ENCODE results near the gene SCNN1A. TPM values are rescaled to one million over a fixed set of nuclear protein-coding genes. Genes with fewer than 3 reads are reported as not detected.

Gene SCNN1A
- total and polyA plus RNA-seq, 4 donors = 86.6 to 312 (median 125) TPM

- ATAC-seq (ENCODE audit: insufficient read depth, low FRiP score) (no peak), DNase-seq (no peak)
- H3K27me3 ChIP-seq (ENCODE audit: control insufficient read depth in 3 of 3, insufficient read depth in 3 of 3, low read length in 2 of 3) = no peaks in the 10 kb centered on the region
- 92 to 95% methylated on average over 7 of the region's 7 CpGs for WGBS, 2 donors
- no peak overlapping the region for H3K4me3 ChIP-seq
- TF ChIP-seq CTCF (IDR thresholded peaks at IDR 0.05; ENCODE audit: control extremely low read depth, extremely low read depth) = no peak
- no peaks in the 10 kb centered on the region for H3K9me3 ChIP-seq (ENCODE audit: control insufficient read depth in 4 of 4, insufficient read depth in 3 of 4, low read length in 3 of 4)
- H3K36me3 ChIP-seq (ENCODE audit: control insufficient read depth in 4 of 4, insufficient read depth in 4 of 4, low read length in 4 of 4) = peaks cover 0 to 3% (median under 1%) of the 10 kb centered on the region in 4 donors
- no peak overlapping the region for H3K9ac ChIP-seq (ENCODE audit: insufficient read depth in 1 of 2, low read length in 2 of 2)
- H3K27ac ChIP-seq (ENCODE audit: low read depth in 1 of 2, low read length in 1 of 2) = no peak overlapping the region
- H3K4me1 ChIP-seq (ENCODE audit: control insufficient read depth in 5 of 5, insufficient read depth in 5 of 5, low read length in 5 of 5) = no peaks in the 10 kb centered on the region
Measured at GRCh38 chr12:6399884-6400644, 24.7 kb upstream of the SCNN1A start.

- no peak overlapping the region for H3K9ac ChIP-seq (ENCODE audit: insufficient read depth in 1 of 2, low read length in 2 of 2)
- H3K4me1 ChIP-seq (ENCODE audit: control insufficient read depth in 5 of 5, insufficient read depth in 5 of 5, low read length in 5 of 5) = no peaks in the 10 kb centered on the region
- H3K4me3 ChIP-seq = no peak overlapping the region
- no peak for DNase-seq
- no peaks in the 10 kb centered on the region for H3K27me3 ChIP-seq (ENCODE audit: control insufficient read depth in 3 of 3, insufficient read depth in 3 of 3, low read length in 2 of 3)
- TF ChIP-seq CTCF (IDR thresholded peaks at IDR 0.05; ENCODE audit: control extremely low read depth, extremely low read depth) = no peak
- H3K9me3 ChIP-seq (ENCODE audit: control insufficient read depth in 4 of 4, insufficient read depth in 3 of 4, low read length in 3 of 4) = no peaks in the 10 kb centered on the region
- 91 to 97% methylated on average over 2 of the region's 2 CpGs for WGBS, 2 donors
- H3K27ac ChIP-seq (ENCODE audit: low read depth in 1 of 2, low read length in 1 of 2) = no peak overlapping the region
- H3K36me3 ChIP-seq (ENCODE audit: control insufficient read depth in 4 of 4, insufficient read depth in 4 of 4, low read length in 4 of 4) = peaks cover 0 to 12% (median 7%) of the 10 kb centered on the region in 4 donors
- ATAC-seq (ENCODE audit: insufficient read depth, low FRiP score) = no peak
Measured at GRCh38 chr12:6396031-6396430, 20.7 kb upstream of the SCNN1A start.

GRCh38 chr12:6394398-6394797, 19.0 kb upstream of the SCNN1A start:
- 73 to 85% methylated on average over 8 of the region's 8 CpGs for WGBS, 2 donors
- H3K9me3 ChIP-seq (ENCODE audit: control insufficient read depth in 4 of 4, insufficient read depth in 3 of 4, low read length in 3 of 4) = no peaks in the 10 kb centered on the region
- no peak overlapping the region for H3K9ac ChIP-seq (ENCODE audit: insufficient read depth in 1 of 2, low read length in 2 of 2)
- H3K27ac ChIP-seq (ENCODE audit: low read depth in 1 of 2, low read length in 1 of 2) = no peak overlapping the region
- H3K4me1 ChIP-seq (ENCODE audit: control insufficient read depth in 5 of 5, insufficient read depth in 5 of 5, low read length in 5 of 5) = no peaks in the 10 kb centered on the region
- no peak for TF ChIP-seq CTCF (IDR thresholded peaks at IDR 0.05; ENCODE audit: control extremely low read depth, extremely low read depth)
- H3K27me3 ChIP-seq (ENCODE audit: control insufficient read depth in 3 of 3, insufficient read depth in 3 of 3, low read length in 2 of 3) = no peaks in the 10 kb centered on the region
- DNase-seq (no peak), ATAC-seq (ENCODE audit: insufficient read depth, low FRiP score) (no peak)
- no peak overlapping the region for H3K4me3 ChIP-seq
- peaks cover 0 to 15% (median 13%) of the 10 kb centered on the region in 4 donors for H3K36me3 ChIP-seq (ENCODE audit: control insufficient read depth in 4 of 4, insufficient read depth in 4 of 4, low read length in 4 of 4)

All from lung (tissue), 12 donors.